ENCODE measurements around the gene CNTNAP2. TPM values are rescaled to one million over a fixed set of nuclear protein-coding genes. Genes with fewer than 3 reads are reported as not detected.

Gene CNTNAP2
- total RNA-seq, 4 donors from 2014 or later: not detected

DNA sequence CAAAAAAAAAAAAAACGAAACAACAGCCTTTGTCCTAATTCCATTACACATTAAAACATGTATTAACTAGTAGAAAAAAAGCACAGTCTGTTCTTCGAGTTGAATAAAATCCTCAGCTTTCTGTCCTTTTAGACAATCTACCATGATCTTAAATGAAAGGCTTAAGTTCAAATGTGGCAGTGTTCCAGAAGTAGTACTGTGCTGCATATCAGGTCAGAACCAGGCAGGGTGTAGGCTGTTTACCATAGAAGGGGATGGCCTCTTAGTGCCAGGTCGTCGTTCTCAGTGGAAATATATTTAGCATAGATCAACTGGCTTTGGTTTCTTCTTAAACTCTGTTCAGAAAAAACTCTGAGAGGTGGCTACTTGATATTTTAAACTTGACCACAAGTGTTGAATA is 612.0 kb downstream of the CNTNAP2 start:
- no peaks in the 10 kb centered on the region for H3K4me1 ChIP-seq
- intact Hi-C loops (cut with DNase I; ENCODE audit: low total_unique reads): no loop called here
- ATAC-seq: no peak

DNA sequence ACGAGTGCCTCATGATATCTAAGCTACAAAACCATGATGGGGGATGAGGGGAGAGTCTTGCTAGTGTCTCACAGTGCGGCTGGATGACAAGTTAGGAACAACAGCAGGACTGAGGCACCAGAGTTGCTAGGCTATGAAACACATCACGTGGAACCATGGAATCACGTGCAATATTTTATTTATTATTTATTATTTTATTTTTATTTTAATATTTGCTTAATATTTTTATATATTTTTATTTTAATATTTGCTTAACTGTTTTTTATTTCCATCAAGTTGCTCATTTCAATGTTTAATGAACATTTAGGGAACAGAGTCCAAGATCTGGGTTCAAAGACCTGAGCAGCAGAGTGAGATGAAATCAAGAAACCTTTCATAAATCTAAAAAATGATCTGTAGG is 614.6 kb downstream of the CNTNAP2 start:
- H3K36me3 ChIP-seq: no peaks in the 10 kb centered on the region
- TF ChIP-seq POLR2A (IDR thresholded peaks at IDR 0.05): no peak
- TF ChIP-seq, protein P1, sequence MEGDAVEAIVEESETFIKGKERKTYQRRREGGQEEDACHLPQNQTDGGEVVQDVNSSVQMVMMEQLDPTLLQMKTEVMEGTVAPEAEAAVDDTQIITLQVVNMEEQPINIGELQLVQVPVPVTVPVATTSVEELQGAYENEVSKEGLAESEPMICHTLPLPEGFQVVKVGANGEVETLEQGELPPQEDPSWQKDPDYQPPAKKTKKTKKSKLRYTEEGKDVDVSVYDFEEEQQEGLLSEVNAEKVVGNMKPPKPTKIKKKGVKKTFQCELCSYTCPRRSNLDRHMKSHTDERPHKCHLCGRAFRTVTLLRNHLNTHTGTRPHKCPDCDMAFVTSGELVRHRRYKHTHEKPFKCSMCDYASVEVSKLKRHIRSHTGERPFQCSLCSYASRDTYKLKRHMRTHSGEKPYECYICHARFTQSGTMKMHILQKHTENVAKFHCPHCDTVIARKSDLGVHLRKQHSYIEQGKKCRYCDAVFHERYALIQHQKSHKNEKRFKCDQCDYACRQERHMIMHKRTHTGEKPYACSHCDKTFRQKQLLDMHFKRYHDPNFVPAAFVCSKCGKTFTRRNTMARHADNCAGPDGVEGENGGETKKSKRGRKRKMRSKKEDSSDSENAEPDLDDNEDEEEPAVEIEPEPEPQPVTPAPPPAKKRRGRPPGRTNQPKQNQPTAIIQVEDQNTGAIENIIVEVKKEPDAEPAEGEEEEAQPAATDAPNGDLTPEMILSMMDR (IDR thresholded peaks at IDR 0.05 in 4 of 5, conservative IDR thresholded peaks at IDR 0.05 in 1 of 5): no peak
- in situ Hi-C loops (cut with MboI; ENCODE audit: low sequenced_read_pairs in 4 of 4): no loop called here

More for the DNA sequence above, 612.0 kb downstream of the CNTNAP2 start:
- TF ChIP-seq POLR2A (IDR thresholded peaks at IDR 0.05): no peak
- TF ChIP-seq, protein P1 (IDR thresholded peaks at IDR 0.05 in 4 of 5, conservative IDR thresholded peaks at IDR 0.05 in 1 of 5): no peak
- no peak overlapping the region for H3K27ac ChIP-seq
- no peak for DNase-seq
- no peaks in the 10 kb centered on the region for H3K9me3 ChIP-seq
- H3K27me3 ChIP-seq: no peaks in the 10 kb centered on the region
- H3K36me3 ChIP-seq: no peaks in the 10 kb centered on the region
- no peak overlapping the region for H3K4me3 ChIP-seq
- in situ Hi-C loops (cut with MboI; ENCODE audit: low sequenced_read_pairs in 4 of 4): no loop called here

GRCh38 chr7:146735992-146736391 is 619.4 kb downstream of the CNTNAP2 start:
- in situ Hi-C loops (cut with MboI; ENCODE audit: low sequenced_read_pairs in 4 of 4) (no loop called here), intact Hi-C loops (cut with DNase I; ENCODE audit: low total_unique reads) (no loop called here)
- H3K9me3 ChIP-seq: peaks cover 0 to 4% (median 0%) of the 10 kb centered on the region in 3 donors
- TF ChIP-seq, protein P1 (IDR thresholded peaks at IDR 0.05 in 4 of 5, conservative IDR thresholded peaks at IDR 0.05 in 1 of 5): no peak
- TF ChIP-seq POLR2A (IDR thresholded peaks at IDR 0.05): no peak
- no peaks in the 10 kb centered on the region for H3K4me1 ChIP-seq
- no peaks in the 10 kb centered on the region for H3K36me3 ChIP-seq
- DNase-seq (no peak), ATAC-seq (no peak)
- no peaks in the 10 kb centered on the region for H3K27me3 ChIP-seq
- H3K27ac ChIP-seq: no peak overlapping the region
- H3K4me3 ChIP-seq: no peak overlapping the region

More for the DNA sequence above, 614.6 kb downstream of the CNTNAP2 start:
- Histone ChIP-seq H3K27ac (no peak overlapping the region), H3K9me3 (no peaks in the 10 kb centered on the region), H3K4me3 (no peak overlapping the region), H3K4me1 (no peaks in the 10 kb centered on the region), H3K27me3 (no peaks in the 10 kb centered on the region)
- no peak for DNase-seq
- ATAC-seq: no peak
- intact Hi-C loops (cut with DNase I; ENCODE audit: low total_unique reads): no loop called here

- no peak overlapping the region for H3K4me3 ChIP-seq
- peaks cover 0 to 4% (median 0%) of the 10 kb centered on the region in 3 donors for H3K9me3 ChIP-seq
- no peak for TF ChIP-seq POLR2A (IDR thresholded peaks at IDR 0.05)
- TF ChIP-seq, protein P1 (IDR thresholded peaks at IDR 0.05 in 4 of 5, conservative IDR thresholded peaks at IDR 0.05 in 1 of 5): no peak
- in situ Hi-C loops (cut with MboI; ENCODE audit: low sequenced_read_pairs in 4 of 4) (no loop called here), intact Hi-C loops (cut with DNase I; ENCODE audit: low total_unique reads) (no loop called here)
- H3K27ac ChIP-seq: no peak overlapping the region
- DNase-seq (no peak), ATAC-seq (no peak)
- no peaks in the 10 kb centered on the region for H3K36me3 ChIP-seq
- no peaks in the 10 kb centered on the region for H3K4me1 ChIP-seq
- no peaks in the 10 kb centered on the region for H3K27me3 ChIP-seq
Measured at GRCh38 chr7:146736446-146737190, 620.0 kb downstream of the CNTNAP2 start.

Measured in gastrocnemius medialis (tissue), 4 donors.